GM18507 (cell line): ENCODE measurements around the gene PPOX.
A peak's percentile ranks its signal among the peaks of the same experiment; 100 is the strongest.

ENCODE experiments used
- DNase-seq: peaks from one replicate; pipeline ENCODE4 v3.0.0; 2011; ENCODE audit warnings: low read depth; ENCODE audit not compliant: insufficient read length; ENCODE audit errors: extremely low spot score
- FAIRE-seq: peaks from 2 replicates; lab custom pipeline; 2011; peaks lifted over from hg19 to GRCh38; lab: Jason Lieb, UNC

Gene PPOX

GRCh38 chr1:161165742-161166668 is at the start of gene PPOX:
Gene PPOX, plus strand, starts transcription at chr1:161166426. Its CDS starts 422 bp downstream, at chr1:161166848.
- DNase-seq = peak; percentile 79
- peak; percentile 98 for FAIRE-seq

DNA sequence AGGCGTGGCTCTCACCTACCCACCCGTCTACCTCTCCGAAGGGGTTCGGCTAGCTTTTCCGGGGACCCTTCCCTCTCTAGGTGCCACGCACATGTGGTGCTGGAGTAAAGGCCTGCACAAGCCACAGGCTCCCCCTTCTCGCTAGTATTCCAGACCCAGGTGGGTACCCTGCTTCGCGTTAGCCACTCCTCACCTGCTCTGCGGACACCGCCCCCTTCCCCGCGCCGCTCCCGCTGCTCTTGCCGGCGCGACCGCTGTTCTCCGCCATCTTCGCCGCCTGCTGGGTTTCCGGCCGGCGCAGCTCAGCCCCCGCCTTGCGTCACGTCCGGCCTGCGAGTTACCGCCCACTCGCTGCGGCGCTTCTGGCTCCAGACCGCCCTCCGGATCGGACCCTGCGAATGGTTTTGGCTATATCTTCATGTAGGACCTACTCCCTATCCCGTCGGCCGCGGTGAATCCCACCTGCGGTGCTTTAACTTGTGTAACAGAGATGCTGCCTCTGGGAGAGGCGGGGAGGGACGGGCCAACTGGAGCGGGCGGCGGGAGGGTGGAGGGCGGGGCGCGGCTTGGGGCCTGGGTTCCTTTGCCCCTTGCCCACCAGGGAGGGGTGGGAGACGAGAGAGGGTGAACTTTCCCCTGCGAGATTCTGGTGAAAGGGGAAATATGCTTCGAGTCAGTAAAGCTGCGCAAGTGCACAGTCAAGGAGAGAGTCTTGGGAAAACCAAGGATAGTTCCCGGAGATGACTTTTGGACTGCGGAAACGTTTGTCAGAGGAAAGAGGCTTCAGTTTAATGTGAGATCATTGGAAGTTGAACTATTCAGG is 48.3 kb upstream of the PPOX start, which contains the start of the genes NIT1 and PFDN2:
Gene NIT1 (plus strand): TSS at position 347 of the 823 bp plus-strand sequence. CDS start 72 bp downstream, at position 419.
Gene PFDN2 (minus strand): TSS at position 279 of the 823 bp plus-strand sequence. CDS start 11 bp downstream, at position 268.
- FAIRE-seq = peak; percentile 79
- peak; percentile 87 for DNase-seq

DNA sequence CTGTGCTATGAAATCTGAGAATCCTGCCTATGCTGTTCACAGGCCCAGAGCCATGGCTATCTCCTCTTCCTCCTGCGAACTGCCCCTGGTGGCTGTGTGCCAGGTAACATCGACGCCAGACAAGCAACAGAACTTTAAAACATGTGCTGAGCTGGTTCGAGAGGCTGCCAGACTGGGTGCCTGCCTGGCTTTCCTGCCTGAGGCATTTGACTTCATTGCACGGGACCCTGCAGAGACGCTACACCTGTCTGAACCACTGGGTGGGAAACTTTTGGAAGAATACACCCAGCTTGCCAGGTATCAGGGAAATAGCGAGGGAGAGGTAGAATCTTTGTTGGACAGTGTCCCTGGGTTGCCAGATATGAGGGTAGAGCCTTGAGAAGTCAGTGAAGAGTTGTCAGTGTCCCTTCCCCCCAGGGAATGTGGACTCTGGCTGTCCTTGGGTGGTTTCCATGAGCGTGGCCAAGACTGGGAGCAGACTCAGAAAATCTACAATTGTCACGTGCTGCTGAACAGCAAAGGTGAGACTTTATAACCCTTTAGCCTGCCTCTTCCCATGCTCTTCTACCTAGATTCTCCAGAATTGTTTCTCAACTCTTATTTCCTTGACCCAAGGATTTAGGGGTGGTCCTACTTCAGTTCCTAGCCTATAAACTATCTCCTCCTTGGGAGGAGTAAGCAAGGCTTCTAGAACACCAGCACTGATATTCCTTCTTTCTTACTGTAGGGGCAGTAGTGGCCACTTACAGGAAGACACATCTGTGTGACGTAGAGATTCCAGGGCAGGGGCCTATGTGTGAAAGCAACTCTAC is 46.9 kb upstream of the PPOX start:
- DNase-seq = peak; percentile 57

DNA sequence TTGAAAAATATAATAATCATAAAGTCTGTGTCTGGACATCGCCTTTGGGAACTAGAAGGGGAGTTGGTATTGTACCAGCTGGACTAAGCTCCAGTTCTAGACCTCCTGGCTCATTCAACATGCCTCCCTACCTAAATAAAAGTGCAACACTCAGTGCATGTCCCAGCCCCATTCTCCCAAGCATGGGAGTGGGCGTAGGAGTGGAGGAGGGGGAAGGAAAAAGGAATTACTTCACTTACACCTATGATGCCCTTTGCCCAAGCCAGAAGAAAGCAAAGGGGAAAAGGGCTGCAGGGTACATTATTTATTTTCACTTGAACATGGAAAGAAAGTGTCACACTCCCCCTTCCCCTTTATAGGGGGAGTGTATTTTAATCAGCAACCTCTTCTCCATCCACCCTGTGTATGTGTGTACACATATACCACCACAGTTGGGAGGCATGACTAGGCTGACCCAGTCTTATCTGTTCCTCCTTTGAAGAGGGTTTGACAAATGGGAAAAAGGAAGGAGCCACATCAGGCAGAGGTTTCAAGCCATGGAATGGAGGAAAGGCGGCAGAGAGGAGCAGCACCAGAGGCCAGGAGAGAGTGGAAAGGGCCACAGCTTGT is 45.1 kb upstream of the PPOX start:
- FAIRE-seq = no peak
- no peak for DNase-seq

More for the DNA sequence above, 46.9 kb upstream of the PPOX start:
- peak; percentile 86 for FAIRE-seq

DNA sequence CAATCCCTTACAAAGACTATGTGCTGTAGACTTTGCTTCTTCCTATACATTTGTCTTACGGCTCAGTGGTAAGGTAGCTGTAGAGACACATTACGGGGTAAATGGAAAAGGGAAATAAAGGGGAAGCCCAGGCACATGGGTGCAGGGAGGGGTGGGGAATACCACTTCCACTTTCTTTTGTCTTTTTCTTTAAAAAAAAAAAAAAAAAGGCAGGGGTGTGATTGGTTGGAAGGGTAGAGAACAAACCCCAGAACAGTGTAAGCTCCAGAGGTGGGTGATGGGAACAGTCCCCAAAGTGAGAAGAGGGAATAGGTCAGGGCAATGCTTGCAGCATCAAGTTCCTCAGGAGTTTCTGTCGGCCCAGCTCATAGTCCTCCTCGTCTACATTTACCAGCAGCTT is 44.4 kb upstream of the PPOX start:
- no peak for FAIRE-seq
- DNase-seq = no peak

DNA sequence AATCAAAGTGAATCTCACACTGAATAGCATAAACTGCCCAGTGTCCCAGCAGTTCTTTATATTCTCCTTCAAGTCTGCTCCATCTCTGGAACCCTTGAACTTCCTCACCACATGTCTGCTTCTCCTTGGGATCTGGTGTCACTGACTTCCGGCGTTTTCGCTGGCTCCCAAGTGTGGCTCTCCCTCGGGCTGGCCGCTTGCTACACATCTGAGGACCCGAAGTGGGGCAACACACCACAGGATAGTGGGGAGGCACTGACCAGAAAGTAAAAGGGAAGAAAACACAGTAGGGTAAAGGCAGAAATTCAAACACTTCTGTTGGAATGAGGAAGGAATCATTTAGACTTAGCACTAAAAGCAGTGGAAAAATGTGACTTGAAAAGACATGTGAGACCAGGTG is 43.3 kb upstream of the PPOX start:
- no peak for DNase-seq
- FAIRE-seq = no peak

GRCh38 chr1:161127649-161128048 is 38.6 kb upstream of the PPOX start:
- DNase-seq = no peak
- no peak for FAIRE-seq

GRCh38 chr1:161128591-161129420 is 37.4 kb upstream of the PPOX start:
- FAIRE-seq (no peak), DNase-seq (no peak)

- DNase-seq = no peak
- FAIRE-seq = no peak
Measured at GRCh38 chr1:161130266-161130665, 36.0 kb upstream of the PPOX start.

DNA sequence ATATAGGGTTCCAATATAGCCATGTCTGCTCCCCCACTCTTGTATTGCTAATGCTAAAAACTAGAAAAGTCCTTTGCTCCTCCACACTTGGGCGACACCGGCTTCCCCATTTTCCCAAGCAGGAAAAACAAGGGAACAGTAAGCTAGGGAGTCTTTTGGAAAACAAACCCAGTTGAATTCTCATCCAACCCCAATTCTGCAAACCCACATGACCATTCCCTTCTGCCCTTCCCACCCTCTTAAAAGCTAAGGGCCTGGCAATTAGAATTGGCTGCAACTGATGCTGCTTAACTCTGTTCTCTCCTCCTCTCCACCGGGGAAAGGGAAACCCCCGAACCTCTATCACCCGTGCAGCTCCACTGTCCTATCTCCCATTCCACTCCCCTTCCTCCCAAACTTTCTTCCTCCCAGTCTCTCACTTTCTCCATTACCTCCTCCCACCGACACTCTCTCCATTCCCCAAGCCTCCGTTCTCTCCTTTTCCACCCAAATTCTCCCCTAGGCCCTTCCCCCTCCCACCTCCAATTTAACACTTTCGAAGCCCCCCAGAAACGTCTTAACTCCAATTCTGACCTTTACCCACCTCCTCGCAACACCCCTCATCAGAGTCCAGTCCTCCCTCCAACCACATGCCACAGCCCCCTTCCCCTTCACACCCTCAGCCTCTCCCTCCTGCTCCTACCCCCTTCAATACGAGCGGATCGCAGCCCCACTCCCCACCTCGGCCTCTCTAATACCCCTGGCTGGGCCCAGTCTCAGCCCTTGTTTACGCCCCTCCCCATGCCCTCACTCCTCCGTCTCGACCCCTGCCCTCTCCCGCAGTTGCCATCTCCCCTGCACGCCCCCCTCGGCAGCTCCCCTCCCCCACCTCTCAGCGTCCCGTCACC is 34.5 kb upstream of the PPOX start:
- DNase-seq (no peak), FAIRE-seq (peak; percentile 48)

DNA sequence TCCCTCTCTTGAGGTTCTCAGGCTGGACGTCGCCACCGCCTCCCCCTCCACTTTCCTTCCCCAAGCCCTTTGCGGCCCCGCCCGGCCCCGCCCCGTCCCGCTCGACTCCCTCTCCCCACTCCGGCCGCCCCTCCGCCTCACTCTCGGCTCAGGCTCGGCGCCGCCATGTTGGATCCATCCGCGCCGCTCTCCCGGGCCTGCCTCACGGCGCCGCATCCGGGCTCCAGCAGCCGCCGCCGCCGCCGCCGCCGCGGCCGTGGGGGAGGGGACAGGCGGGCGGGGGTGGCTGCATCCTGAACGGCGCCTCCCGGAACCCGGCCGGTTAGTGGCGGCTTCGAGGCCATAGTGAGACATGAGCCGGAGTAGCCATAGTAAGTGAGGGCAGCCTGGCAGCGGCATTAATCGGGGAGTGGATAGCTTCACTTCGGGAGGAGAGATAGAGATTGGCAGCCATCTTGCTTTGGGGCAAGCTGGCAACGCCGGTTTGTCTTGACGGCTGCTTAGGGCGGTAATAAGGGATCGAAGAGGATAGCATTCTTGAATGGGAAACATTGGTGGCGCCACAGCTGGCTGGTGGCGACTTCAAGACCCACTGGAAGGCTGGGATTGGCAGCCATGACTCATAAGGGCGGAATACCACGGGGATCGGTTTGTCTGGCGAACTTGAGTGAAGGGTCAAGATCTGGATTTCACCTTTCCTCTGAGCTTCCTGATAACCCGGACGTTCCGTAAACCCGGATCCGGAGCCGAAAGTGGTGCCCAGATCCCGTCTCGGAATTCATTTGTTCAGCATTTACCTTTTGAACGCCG is 33.6 kb upstream of the PPOX start, which contains the start of gene DEDD:
Gene DEDD (minus strand): TSS at position 258 of the 810 bp plus-strand sequence. CDS start 8,205 bp downstream, outside the sequence.
- DNase-seq (peak; percentile 84), FAIRE-seq (peak; percentile 89)

GRCh38 chr1:161133220-161133740 is 32.9 kb upstream of the PPOX start:
- DNase-seq (no peak), FAIRE-seq (no peak)

- FAIRE-seq = no peak
- no peak for DNase-seq
Measured at GRCh38 chr1:161137881-161138280, 28.3 kb upstream of the PPOX start.

GRCh38 chr1:161138431-161138830 is 27.8 kb upstream of the PPOX start:
- DNase-seq = no peak
- FAIRE-seq = no peak

GRCh38 chr1:161139766-161140165 is 26.5 kb upstream of the PPOX start:
- DNase-seq (no peak), FAIRE-seq (no peak)
